ENCODE measurements around the gene GNS. TPM values are rescaled to one million over a fixed set of nuclear protein-coding genes. Genes with fewer than 3 reads are reported as not detected.

GNS gene
- total RNA-seq, 1 experiment from 2014 or later = 26.0 TPM

GRCh38 chr12:64691795-64692583 lies 67.2 kb downstream of the GNS start:
- no peaks in the 10 kb centered on the region for H3K79me1 ChIP-seq (ENCODE audit: insufficient read depth, low read depth, low read length, poor library complexity, severe bottlenecking)
- no peak for DNase-seq
- Mint-ChIP-seq H3K4me3 (peak overlapping the region; percentile 31 to 62), H3K27me3 (ENCODE audit: low read depth) (no peaks in the 10 kb centered on the region), H3K36me3 (ENCODE audit: insufficient read depth in 1 of 3, low read depth in 3 of 3) (peaks cover 0 to 35% (median 31%) of the 10 kb centered on the region in 3 experiments; a peak in 6 of 7 replicates), H3K4me1 (peaks cover 46 to 68% of the 10 kb centered on the region in 2 experiments), H3K9me3 (no peaks in the 10 kb centered on the region), H3K27ac (peak overlapping the region; percentile 60 to 98 (median 81); a peak in 6 of 7 replicates)
- no peak overlapping the region for H2BK20ac ChIP-seq (ENCODE audit: low read depth, low read length, poor library complexity, severe bottlenecking)
- no peak overlapping the region for H2AFZ ChIP-seq (ENCODE audit: low read length)
- no peak overlapping the region for H2BK5ac ChIP-seq (ENCODE audit: insufficient read length, low read length)
- no peak overlapping the region for H4K8ac ChIP-seq (replicated peaks; ENCODE audit: insufficient read length, low read depth, low read length)
- no peak overlapping the region for H4K91ac ChIP-seq (ENCODE audit: insufficient read length, low read depth, low read length)
- H3K56ac ChIP-seq (ENCODE audit: insufficient read length, low read depth, low read length) = no peak overlapping the region
- no peak overlapping the region for H2BK12ac ChIP-seq (ENCODE audit: insufficient read length, low read depth, low read length)
- H2AK5ac ChIP-seq (ENCODE audit: insufficient read length, low read length) = no peak overlapping the region
- H3K9me3 ChIP-seq (ENCODE audit: control insufficient read depth, low read depth, low read length) = no peaks in the 10 kb centered on the region
- WGBS (ENCODE audit: extremely low coverage, insufficient read length, low lambda C conversion rate) = no CpG with 5 or more reads among the region's 2 CpGs
- no peaks in the 10 kb centered on the region for H3K23me2 ChIP-seq (ENCODE audit: insufficient read length, low read depth, low read length, poor library complexity, severe bottlenecking)
- no peak overlapping the region for H3K18ac ChIP-seq (ENCODE audit: insufficient read length, low read depth, low read length)
- no peak overlapping the region for H3T11ph ChIP-seq (ENCODE audit: low read length)
- no peak overlapping the region for H3K14ac ChIP-seq (ENCODE audit: insufficient read depth, low read length)
- no peak overlapping the region for H3K27ac ChIP-seq (ENCODE audit: insufficient read length, low read depth, low read length)
- no peak overlapping the region for H3K4ac ChIP-seq (ENCODE audit: low read depth, low read length)
- H4K20me1 ChIP-seq (ENCODE audit: control insufficient read depth, insufficient read depth, insufficient read length) = no peaks in the 10 kb centered on the region
- peak overlapping the region; percentile 64 for H3K4me2 ChIP-seq (ENCODE audit: insufficient read depth, insufficient read length, low read length)
- H4K5ac ChIP-seq (ENCODE audit: insufficient read length, low read depth, low read length) = no peak overlapping the region
- no peak overlapping the region for H2BK120ac ChIP-seq (ENCODE audit: low read depth, low read length, poor library complexity, severe bottlenecking)
- no peak overlapping the region for H3K9ac ChIP-seq (ENCODE audit: extremely low read depth, insufficient read length, low read length)
- no peak overlapping the region for H3K23ac ChIP-seq (ENCODE audit: insufficient read length, low read depth, low read length)
- TF ChIP-seq CTCF (conservative IDR thresholded peaks at IDR 0.05) = no peak
- no peaks in the 10 kb centered on the region for H3K79me2 ChIP-seq (ENCODE audit: insufficient read depth, low read length)
- H3K27me3 ChIP-seq (ENCODE audit: insufficient read depth, low read length) = no peaks in the 10 kb centered on the region
- no peaks in the 10 kb centered on the region; the same call in 1 of the 2 replicates for H3K4me1 ChIP-seq (ENCODE audit: insufficient read depth, low read length)
- H2BK15ac ChIP-seq (ENCODE audit: low read depth, low read length) = no peak overlapping the region
